Inferior parietal cortex (tissue), 1 donor: ENCODE measurements around the gene KRT80.
A peak's percentile ranks its signal among the peaks of the same experiment; 100 is the strongest.

Experiments used
- DNase-seq: peaks from one replicate; pipeline ENCODE4 v3.0.0-alpha.2; 2016; ENCODE audit errors: extremely low spot score

The KRT80 gene

GRCh38 chr12:52155048-52155868 lies 36.6 kb downstream of the KRT80 start:
- DNase-seq = no peak

- no peak for DNase-seq
Measured at GRCh38 chr12:52152905-52153317, 38.9 kb downstream of the KRT80 start.

- peak; percentile 19 for DNase-seq
Measured at GRCh38 chr12:52151837-52152783, 39.7 kb downstream of the KRT80 start.

- DNase-seq = no peak
Measured at GRCh38 chr12:52151153-52151836, 40.5 kb downstream of the KRT80 start.

GRCh38 chr12:52149651-52150241 lies 42.1 kb downstream of the KRT80 start:
- DNase-seq = no peak

- DNase-seq = no peak
Measured at GRCh38 chr12:52149182-52149641, 42.6 kb downstream of the KRT80 start.

GRCh38 chr12:52148464-52149181 lies 43.2 kb downstream of the KRT80 start:
- no peak for DNase-seq

- DNase-seq = no peak
Measured at GRCh38 chr12:52147964-52148463, 43.8 kb downstream of the KRT80 start.

- no peak for DNase-seq
Measured at GRCh38 chr12:52147367-52147963, 44.3 kb downstream of the KRT80 start.

GRCh38 chr12:52146822-52147366 lies 44.9 kb downstream of the KRT80 start:
- no peak for DNase-seq

- no peak for DNase-seq
Measured at GRCh38 chr12:52146089-52146821, 45.6 kb downstream of the KRT80 start.

GRCh38 chr12:52145228-52146088 lies 46.4 kb downstream of the KRT80 start:
- DNase-seq = no peak

GRCh38 chr12:52144512-52145227 lies 47.1 kb downstream of the KRT80 start:
- DNase-seq = no peak

GRCh38 chr12:52142431-52142830 lies 49.4 kb downstream of the KRT80 start:
- no peak for DNase-seq

- DNase-seq = no peak
Measured at GRCh38 chr12:52141875-52142274, 49.9 kb downstream of the KRT80 start.

- no peak for DNase-seq
Measured at GRCh38 chr12:52141306-52141705, 50.5 kb downstream of the KRT80 start.

GRCh38 chr12:52139579-52140062 lies 52.2 kb downstream of the KRT80 start:
- DNase-seq = no peak
